HG03439 (cell line): ENCODE results near the gene RAD51AP1.
A peak's percentile ranks its signal among the peaks of the same experiment; 100 is the strongest.

Source experiments
- ATAC-seq: cut with Tn5 transposase; IDR thresholded peaks from one replicate; pipeline ENCODE4 v1.9.1; 2021; ENCODE audit warnings: mild to moderate bottlenecking, moderate library complexity; ENCODE audit not compliant: unreplicated experiment

RAD51AP1 gene

DNA sequence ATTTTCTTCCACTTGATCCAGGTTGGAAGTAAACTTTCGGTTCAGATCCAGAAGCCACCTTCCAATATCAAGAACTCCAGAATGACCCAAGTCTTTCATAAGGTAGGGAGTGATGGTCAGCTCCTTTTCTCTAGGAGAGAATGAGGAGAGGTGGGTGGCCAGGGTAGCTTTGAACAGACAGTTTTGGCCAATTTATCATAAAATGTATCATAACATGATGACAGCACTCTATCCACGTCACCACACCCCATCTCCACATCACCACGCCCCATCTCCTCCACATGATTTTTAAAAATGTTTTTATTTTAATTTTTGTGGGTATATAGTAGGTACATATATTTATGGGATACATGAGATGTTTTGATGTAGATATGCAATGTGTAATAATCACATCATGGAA lies 50.2 kb downstream of the RAD51AP1 start:
- no peak for ATAC-seq

DNA sequence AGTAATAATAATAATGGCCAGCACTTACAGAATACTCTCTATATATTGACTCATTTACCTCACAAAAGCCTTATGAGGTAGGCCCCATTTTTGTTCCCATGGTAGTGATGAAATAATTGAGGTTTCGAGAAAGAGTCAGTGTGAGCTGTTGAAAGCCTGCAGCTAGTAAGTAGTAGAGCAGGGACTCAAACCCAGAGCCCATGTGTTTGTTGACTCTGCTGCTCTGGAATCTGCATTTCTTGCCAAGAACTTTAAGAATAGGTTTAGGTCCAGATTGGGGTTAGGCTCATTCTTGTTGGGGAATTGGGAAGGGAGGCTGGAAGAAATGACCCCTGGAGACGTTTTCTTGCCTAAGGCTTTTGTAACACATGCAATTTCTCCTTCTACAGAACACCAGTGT lies 51.3 kb downstream of the RAD51AP1 start:
- ATAC-seq, result no peak

DNA sequence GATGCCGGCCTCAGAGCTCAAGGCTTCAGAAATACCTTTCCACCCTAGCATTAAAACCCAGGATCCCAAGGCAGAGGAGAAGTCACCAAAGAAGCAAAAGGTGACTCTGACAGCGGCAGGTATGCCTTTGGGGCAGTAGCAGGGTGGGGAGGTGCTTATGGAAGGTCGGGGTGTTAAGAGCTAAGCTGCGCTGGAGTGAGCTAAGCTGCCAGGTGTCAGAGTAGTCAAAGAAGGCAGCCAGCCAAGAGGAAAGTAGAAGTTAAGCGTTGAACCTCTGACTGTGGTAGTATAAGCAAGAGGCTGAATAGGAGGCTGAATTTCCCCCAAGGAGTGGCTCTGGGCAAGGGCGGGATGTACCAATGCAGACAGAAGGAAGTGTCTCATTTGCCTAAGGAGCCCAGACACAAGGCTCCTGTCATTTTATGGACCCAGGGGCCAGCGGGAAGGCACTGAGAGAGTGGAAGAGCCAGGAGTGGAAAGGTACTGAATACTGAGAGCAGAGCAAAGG lies 52.5 kb downstream of the RAD51AP1 start:
- no peak for ATAC-seq

DNA sequence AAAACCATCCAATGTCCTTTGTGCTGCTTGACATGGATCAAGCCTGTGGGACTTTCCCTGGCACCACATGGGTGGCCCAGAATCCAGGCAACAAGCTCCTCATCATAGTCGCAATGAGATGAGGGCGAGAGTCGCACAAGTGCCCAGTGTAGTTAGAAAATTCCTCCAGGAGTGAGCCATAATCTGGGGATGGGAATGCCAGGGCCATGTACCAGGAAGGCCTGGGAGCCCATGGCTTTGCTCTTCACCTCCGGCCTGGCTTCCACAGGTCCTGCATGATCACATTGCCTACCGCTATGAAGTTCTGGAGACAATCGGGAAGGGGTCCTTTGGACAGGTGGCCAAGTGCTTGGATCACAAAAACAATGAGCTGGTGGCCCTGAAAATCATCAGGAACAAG lies 57.2 kb downstream of the RAD51AP1 start:
- ATAC-seq, result no peak

DNA sequence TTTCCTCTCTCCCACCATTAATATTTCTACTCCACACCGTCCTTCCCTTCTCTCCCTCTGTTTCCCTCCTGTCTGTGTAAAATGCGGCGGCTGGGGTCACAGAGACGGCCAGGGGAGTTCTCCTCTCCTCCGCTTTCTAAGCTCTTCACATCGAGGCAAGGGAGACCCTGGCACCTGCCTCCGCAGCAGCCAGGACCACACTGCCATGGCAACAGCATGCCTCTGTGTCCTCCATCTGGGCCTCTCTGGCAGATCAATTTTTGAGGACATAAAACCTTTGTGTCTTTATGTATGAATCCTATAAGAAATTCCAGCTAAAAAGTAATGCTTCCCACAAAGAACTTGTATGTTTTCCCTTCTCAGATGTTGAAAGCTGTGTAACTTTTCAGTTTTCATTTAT lies 64.7 kb downstream of the RAD51AP1 start:
- ATAC-seq, result no peak

DNA sequence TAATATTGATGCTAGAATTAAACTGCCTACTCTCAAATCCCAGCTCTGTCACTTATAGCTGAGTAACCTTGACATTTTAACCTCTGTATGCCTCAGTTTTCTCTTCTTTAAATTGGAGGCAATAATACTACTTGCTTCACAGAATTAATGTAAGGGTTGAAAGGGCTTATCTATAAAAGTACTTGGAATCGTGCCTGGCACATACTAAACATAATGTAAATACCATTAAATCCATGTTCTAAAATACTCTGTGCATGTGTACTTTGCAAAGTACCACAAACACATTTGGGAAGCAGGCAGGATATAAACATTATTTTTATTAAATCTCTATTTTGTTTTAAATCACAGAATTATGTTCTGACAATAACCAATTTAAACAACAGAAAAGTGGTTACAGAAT lies 65.3 kb downstream of the RAD51AP1 start:
- ATAC-seq, result no peak

DNA sequence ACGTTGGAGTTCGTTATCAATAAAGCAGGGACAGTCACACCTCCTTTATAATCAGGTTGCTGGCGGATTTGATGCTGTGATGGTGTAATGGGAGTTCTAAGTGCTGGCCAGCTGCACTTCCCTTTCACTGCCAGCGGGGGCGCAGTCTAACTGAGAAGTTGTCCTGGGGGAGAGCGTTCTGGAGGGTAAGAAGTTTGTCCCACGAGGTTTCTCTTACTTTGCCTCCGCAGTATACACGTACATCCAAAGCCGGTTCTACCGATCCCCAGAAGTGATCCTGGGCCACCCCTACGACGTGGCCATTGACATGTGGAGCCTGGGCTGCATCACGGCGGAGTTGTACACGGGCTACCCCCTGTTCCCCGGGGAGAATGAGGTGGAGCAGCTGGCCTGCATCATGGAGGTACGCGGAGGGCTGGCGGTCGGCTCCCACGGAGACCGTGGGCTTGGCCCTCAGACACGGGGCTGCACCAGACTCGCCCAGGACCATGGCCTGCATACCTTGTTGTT lies 66.0 kb downstream of the RAD51AP1 start:
- peak; percentile 94 for ATAC-seq

DNA sequence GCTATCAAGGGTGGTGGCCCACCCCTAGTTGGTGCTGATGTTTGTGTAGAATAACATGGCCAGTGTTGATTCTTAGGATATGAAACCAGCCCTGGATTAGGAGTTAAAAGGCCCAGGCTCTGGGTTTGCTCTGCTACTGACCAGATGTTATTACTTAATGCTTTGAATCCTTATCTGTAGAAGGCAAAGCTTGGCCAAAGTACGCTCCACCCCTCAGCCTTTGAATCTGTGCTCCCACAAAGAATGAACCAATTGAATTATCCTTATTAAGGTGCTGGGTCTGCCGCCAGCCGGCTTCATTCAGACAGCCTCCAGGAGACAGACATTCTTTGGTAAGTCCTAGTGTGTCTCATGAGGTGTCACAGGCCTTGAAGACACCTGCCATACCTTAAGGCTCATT lies 68.4 kb downstream of the RAD51AP1 start:
- no peak for ATAC-seq

DNA sequence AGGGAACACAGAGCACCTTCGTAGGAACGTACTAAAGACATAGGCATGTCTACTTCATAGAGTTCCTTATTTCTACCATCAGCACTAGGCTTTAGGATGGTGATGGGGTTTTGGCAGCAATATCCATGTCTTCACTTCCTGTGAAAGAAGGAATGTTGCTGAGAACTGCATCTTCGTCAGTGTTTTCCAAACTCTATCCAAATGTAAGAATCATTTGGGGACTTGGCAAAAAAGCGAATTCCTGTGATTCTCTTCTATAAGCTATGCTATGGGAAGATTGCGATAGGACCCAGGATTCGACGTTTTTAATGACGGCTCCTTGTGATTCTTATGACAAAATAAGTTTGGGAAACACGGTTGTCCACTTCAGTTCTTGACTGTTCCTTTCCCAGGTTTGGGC lies 70.4 kb downstream of the RAD51AP1 start:
- ATAC-seq, result no peak
